IMR-90 (cell line): ENCODE measurements around the gene OSBP2. TPM values are rescaled to one million over a fixed set of nuclear protein-coding genes. Genes with fewer than 3 reads are reported as not detected.

Experiments
- ATAC-seq: fragments of 200-7000 bp; cut with Tn5 transposase; 2 replicates; pipeline ENCODE4 v1.9.1; 2020; ENCODE audit warnings: low read depth, mild to moderate bottlenecking, moderate library complexity
- BruUV-seq: library from RNA; stranded (reverse); fragments of 400-500 nt; replicated peaks from 2 replicates; lab custom pipeline; 2021; lab: Mats Ljungman, UMichigan
- CTCF ChIA-PET: fragments of 300-600 bp; formaldehyde crosslinking; extraction: SDS; loops from one replicate; lab custom pipeline; 2021; ENCODE audit warnings: antibody characterized with exemption; lab: Yijun Ruan, JAX
- POLR2A ChIA-PET: fragments of 300-600 bp; sonication (Branson Sonifier 250); formaldehyde crosslinking; loops from one replicate; lab custom pipeline; 2022; ENCODE audit warnings: antibody characterized with exemption; ENCODE audit not compliant: unreplicated experiment; lab: Charles Lee
- DNase-seq: peaks from one replicate; pipeline ENCODE4 v3.0.0; 2013
- H2AFZ ChIP-seq: replicated peaks from 2 replicates; pipeline ENCODE3; 2013; ENCODE audit warnings: low read length, mild to moderate bottlenecking; ENCODE audit not compliant: poor library complexity
- H2AK5ac ChIP-seq: 2 replicates; pipeline ENCODE4 v1.6.1; 2013; ENCODE audit warnings: low read depth, low read length, inconsistent platforms
- H2AK9ac ChIP-seq: replicated peaks from 2 replicates; pipeline ENCODE3; 2013; ENCODE audit warnings: mild to moderate bottlenecking, low read depth, low read length, moderate library complexity; ENCODE audit not compliant: poor library complexity
- H2BK120ac ChIP-seq: 2 replicates; pipeline ENCODE4 v1.6.1; 2013; ENCODE audit warnings: low read depth, low read length, inconsistent platforms
- H2BK15ac ChIP-seq: 3 replicates; pipeline ENCODE4 v1.6.1; 2013; ENCODE audit warnings: low read depth, low read length, inconsistent platforms
- H2BK20ac ChIP-seq: 2 replicates; pipeline ENCODE4 v1.6.1; 2013; ENCODE audit warnings: low read depth, mild to moderate bottlenecking, inconsistent platforms, low read length, moderate library complexity
- H2BK5ac ChIP-seq: 2 replicates; pipeline ENCODE4 v1.6.1; 2013; ENCODE audit warnings: mild to moderate bottlenecking, low read depth, low read length, inconsistent platforms; ENCODE audit not compliant: poor library complexity, severe bottlenecking
- H3K14ac ChIP-seq: replicated peaks from 2 replicates; pipeline ENCODE4 v1.6.1; 2013; ENCODE audit warnings: low read depth, low read length, inconsistent platforms
- H3K18ac ChIP-seq: 2 replicates; pipeline ENCODE4 v1.6.1; 2013; ENCODE audit warnings: low read depth, low read length, control low read depth
- H3K23ac ChIP-seq: 2 replicates; pipeline ENCODE4 v1.6.1; 2013; ENCODE audit warnings: low read depth, low read length, inconsistent platforms
- H3K27ac ChIP-seq: 2 replicates; pipeline ENCODE4 v1.5.1; 2013; ENCODE audit warnings: mild to moderate bottlenecking, control low read depth, low read length; ENCODE audit not compliant: insufficient read depth
- H3K27me3 ChIP-seq: 2 replicates; pipeline ENCODE4 v1.6.1; 2013; ENCODE audit warnings: low read length; ENCODE audit not compliant: control insufficient read depth, insufficient read depth
- H3K36me3 ChIP-seq: 2 replicates; pipeline ENCODE4 v1.6.1; 2013; ENCODE audit warnings: low read length, mixed read lengths; ENCODE audit not compliant: control insufficient read depth, insufficient read depth
- H3K4ac ChIP-seq: 2 replicates; pipeline ENCODE4 v1.6.1; 2013; ENCODE audit warnings: low read depth, low read length, inconsistent platforms
- H3K4me1 ChIP-seq: 2 replicates; pipeline ENCODE4 v1.6.1; 2013; ENCODE audit warnings: low read length, mixed read lengths; ENCODE audit not compliant: control insufficient read depth, insufficient read depth
- H3K4me2 ChIP-seq: 2 replicates; pipeline ENCODE4 v1.6.1; 2013; ENCODE audit warnings: low read depth, mild to moderate bottlenecking, control low read depth, low read length, moderate library complexity
- H3K4me3 ChIP-seq: 2 replicates; pipeline ENCODE4 v1.5.1; 2013; ENCODE audit warnings: low read depth, mild to moderate bottlenecking, control low read depth, low read length, moderate library complexity; ENCODE audit not compliant: insufficient read depth
- H3K56ac ChIP-seq: 2 replicates; pipeline ENCODE4 v1.6.1; 2013; ENCODE audit warnings: low read length, inconsistent platforms; ENCODE audit not compliant: insufficient read depth; ENCODE audit errors: extremely low read depth
- H3K79me1 ChIP-seq, 2 experiments: 2 replicates each; pipeline ENCODE4 v1.6.1; 2013; ENCODE audit warnings: low read length in 2 of 2, inconsistent platforms in 1 of 2, low read depth in 1 of 2
- H3K9ac ChIP-seq: 2 replicates; pipeline ENCODE4 v1.6.1; 2013; ENCODE audit warnings: low read depth, low read length, control low read depth
- H3K9me1 ChIP-seq: 2 replicates; pipeline ENCODE4 v1.6.1; 2013; ENCODE audit warnings: low read length, inconsistent platforms; ENCODE audit not compliant: insufficient read depth
- H3K9me3 ChIP-seq: 2 replicates; pipeline ENCODE4 v1.6.1; 2013; ENCODE audit warnings: low read length; ENCODE audit not compliant: control insufficient read depth, insufficient read depth
- H4K20me1 ChIP-seq: 2 replicates; pipeline ENCODE4 v1.6.1; 2013; ENCODE audit warnings: low read length, inconsistent platforms; ENCODE audit not compliant: insufficient read depth
- H4K5ac ChIP-seq: 2 replicates; pipeline ENCODE4 v1.6.1; 2013; ENCODE audit warnings: mild to moderate bottlenecking, low read depth, low read length, control low read depth
- H4K8ac ChIP-seq, 2 experiments: 2 replicates each; pipeline ENCODE4 v1.6.1; 2013; ENCODE audit warnings: low read depth in 2 of 2, low read length in 2 of 2, control low read depth in 1 of 2, inconsistent platforms in 1 of 2
- H4K91ac ChIP-seq: 2 replicates; pipeline ENCODE4 v1.6.1; 2013; ENCODE audit warnings: low read depth, low read length, inconsistent platforms; ENCODE audit not compliant: insufficient read depth
- CHD1 ChIP-seq: IDR thresholded peaks from 2 replicates; pipeline ENCODE4 v1.6.1; 2012; ENCODE audit warnings: low read depth, low read length, improper control_type of control experiment
- NFE2L2 ChIP-seq: fragments of 150-350 bp; IDR thresholded peaks from 2 replicates; pipeline ENCODE4 v1.6.1; 2016; ENCODE audit warnings: low read depth, mild to moderate bottlenecking, low read length
- WGBS, 2 experiments: methylation state at CpG; one replicate each; pipeline versions ENCODE4 v1.1.5 to v1.1.7; 2013; ENCODE audit warnings: missing lambda C conversion rate in 2 of 2; ENCODE audit not compliant: insufficient read length in 1 of 2; ENCODE audit errors: extremely low coverage in 2 of 2; 5-methylcytosine and 5-hydroxymethylcytosine counted together
- dilution Hi-C: fragments of 300-500 bp; cut with HindIII; formaldehyde crosslinking; loops from one replicate; pipeline ENCODE4 v1.14.3; 2018; ENCODE audit warnings: low sequenced_read_pairs; ENCODE audit not compliant: unreplicated experiment
- in situ Hi-C: fragments of 300-500 bp; cut with MboI; formaldehyde crosslinking; loops from 3 replicates; pipeline ENCODE4 v1.14.3; 2019; ENCODE audit warnings: low sequenced_read_pairs, inconsistent platforms, mixed read lengths
- intact Hi-C: fragments of 100-400 bp; cut with micrococcal nuclease; formaldehyde crosslinking; loops from 2 replicates; pipeline ENCODE4 v1.10.0; 2022
- polyA plus RNA-seq, 3 experiments: library from polyadenylated mRNA; depleted of rRNA; stranded (reverse); fragments of >200 nt; gene quantifications; 2 replicates each; pipeline ENCODE4 v1.2.3, GENCODE V29; 2012; ENCODE audit warnings: low replicate concordance in 1 of 3
- total RNA-seq: library from RNA; depleted of rRNA; stranded (reverse); fragments of >200 nt; gene quantifications from 2 replicates; pipeline ENCODE4 v1.2.3, GENCODE V29; 2012
- TF ChIP-seq, protein P1 (sequence below): fragments of 150-350 bp; IDR thresholded peaks from 2 replicates; pipeline ENCODE4 v1.6.1; 2016; ENCODE audit warnings: low read depth, mild to moderate bottlenecking, low read length, moderate library complexity, borderline replicate concordance
- TF ChIP-seq, protein P2 (sequence below): fragments of 150-350 bp; IDR thresholded peaks from 2 replicates; pipeline ENCODE4 v1.6.1; 2017; ENCODE audit warnings: mild to moderate bottlenecking, antibody characterized with exemption, low read length, low read depth

The OSBP2 gene
- total and polyA plus RNA-seq, 2 of the 4 experiments (the other 2 are of a cell fraction) = 1.8 to 2.2 TPM

DNA sequence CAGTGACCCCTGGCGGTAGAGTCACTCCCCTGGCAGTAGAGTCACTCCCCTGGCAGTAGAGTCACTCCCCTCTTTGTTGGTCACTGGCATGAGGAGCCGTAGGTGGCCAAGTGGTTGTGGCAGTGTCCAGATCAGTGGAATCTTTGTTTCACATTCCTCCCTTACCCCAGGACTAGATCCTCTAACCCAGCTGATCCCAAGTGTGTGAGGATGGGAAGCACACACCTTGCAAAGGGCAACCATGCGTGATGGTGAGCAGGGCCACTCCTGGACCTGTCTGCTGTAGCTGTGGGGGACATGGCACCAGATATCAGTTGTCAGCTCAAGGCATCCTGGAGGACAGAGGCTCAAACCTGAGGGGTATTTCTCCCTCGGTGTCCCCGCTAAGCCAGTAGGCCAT, 37.8 kb downstream of the OSBP2 start:
- peak overlapping the region; percentile 0; the same call in 1 of the 2 replicates for H2AK5ac ChIP-seq
- no TSS peak for BruUV-seq
- H3K18ac ChIP-seq = no peak overlapping the region
- H3K14ac ChIP-seq = peak overlapping the region; percentile 37
- H3K9me3 ChIP-seq = peaks cover 2% of the 10 kb centered on the region; the same call in 1 of the 2 replicates
- H3K4me3 ChIP-seq = no peak overlapping the region
- no peak overlapping the region for H3K9ac ChIP-seq
- ChIA-PET CTCF (no interaction called here), POLR2A (no interaction called here)
- DNase-seq (no peak), ATAC-seq (no peak)
- intact Hi-C loops = no loop called here
- dilution Hi-C loops = no loop called here
- H3K9me1 ChIP-seq = peaks cover 13% of the 10 kb centered on the region
- in situ Hi-C loops = no loop called here
- no peak overlapping the region for H3K56ac ChIP-seq
- H4K20me1 ChIP-seq = no peaks in the 10 kb centered on the region
- no peaks in the 10 kb centered on the region for H3K36me3 ChIP-seq
- no peak overlapping the region for H3K4me2 ChIP-seq
- WGBS, 2 experiments = 83% methylated on average over 4 of the region's 5 CpGs; no CpG with 5 or more reads in 1 of the 2 experiments
- H3K4me1 ChIP-seq = peaks cover 3% of the 10 kb centered on the region; the same call in 1 of the 2 replicates
- H2BK20ac ChIP-seq = peak overlapping the region; percentile 82
- peak overlapping the region; percentile 50 for H2AK9ac ChIP-seq
- no peak overlapping the region for H4K91ac ChIP-seq
- peaks cover 0 to 3% of the 10 kb centered on the region in 2 experiments; a peak in 1 of 4 replicates for H3K79me1 ChIP-seq
- H3K27ac ChIP-seq = no peak overlapping the region
- no peak overlapping the region for H4K8ac ChIP-seq
- H3K4ac ChIP-seq = peak overlapping the region; percentile 26; the same call in 1 of the 2 replicates
- H3K27me3 ChIP-seq = no peaks in the 10 kb centered on the region
- H2BK15ac ChIP-seq = no peak overlapping the region; the same call in 2 of the 3 replicates
- no peak overlapping the region for H3K23ac ChIP-seq
- peak overlapping the region; percentile 0 for H2BK120ac ChIP-seq
- H4K5ac ChIP-seq = no peak overlapping the region
- H2AFZ ChIP-seq = peak overlapping the region; percentile 23
- H2BK5ac ChIP-seq = no peak overlapping the region
- TF ChIP-seq, protein P1, sequence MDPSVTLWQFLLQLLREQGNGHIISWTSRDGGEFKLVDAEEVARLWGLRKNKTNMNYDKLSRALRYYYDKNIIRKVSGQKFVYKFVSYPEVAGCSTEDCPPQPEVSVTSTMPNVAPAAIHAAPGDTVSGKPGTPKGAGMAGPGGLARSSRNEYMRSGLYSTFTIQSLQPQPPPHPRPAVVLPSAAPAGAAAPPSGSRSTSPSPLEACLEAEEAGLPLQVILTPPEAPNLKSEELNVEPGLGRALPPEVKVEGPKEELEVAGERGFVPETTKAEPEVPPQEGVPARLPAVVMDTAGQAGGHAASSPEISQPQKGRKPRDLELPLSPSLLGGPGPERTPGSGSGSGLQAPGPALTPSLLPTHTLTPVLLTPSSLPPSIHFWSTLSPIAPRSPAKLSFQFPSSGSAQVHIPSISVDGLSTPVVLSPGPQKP = no peak
- TF ChIP-seq, protein P2, sequence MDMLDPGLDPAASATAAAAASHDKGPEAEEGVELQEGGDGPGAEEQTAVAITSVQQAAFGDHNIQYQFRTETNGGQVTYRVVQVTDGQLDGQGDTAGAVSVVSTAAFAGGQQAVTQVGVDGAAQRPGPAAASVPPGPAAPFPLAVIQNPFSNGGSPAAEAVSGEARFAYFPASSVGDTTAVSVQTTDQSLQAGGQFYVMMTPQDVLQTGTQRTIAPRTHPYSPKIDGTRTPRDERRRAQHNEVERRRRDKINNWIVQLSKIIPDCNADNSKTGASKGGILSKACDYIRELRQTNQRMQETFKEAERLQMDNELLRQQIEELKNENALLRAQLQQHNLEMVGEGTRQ = no peak
- TF ChIP-seq CHD1 (no peak), NFE2L2 (no peak)
